K562 (cell line): ENCODE results near the gene NIPA2. TPM values are rescaled to one million over a fixed set of nuclear protein-coding genes. Genes with fewer than 3 reads are reported as not detected.

Experiments used
- ATAC-seq: fragments of 200-7000 bp; cut with Tn5 transposase; 3 replicates; pipeline ENCODE4 v1.9.1; 2020; ENCODE audit warnings: moderate library complexity
- BruUV-seq: library from RNA; stranded (reverse); fragments of 400-500 nt; replicated peaks from 2 replicates; lab custom pipeline; 2021; lab: Mats Ljungman, UMichigan
- CTCF ChIA-PET: fragments of 300-600 bp; formaldehyde crosslinking; extraction: SDS; loops from one replicate; lab custom pipeline; 2021; ENCODE audit warnings: low intra/inter-chr PET ratio; lab: Yijun Ruan, JAX
- POLR2A ChIA-PET: fragments of 300-600, 350-650 bp; sonication (Branson Sonifier 250); formaldehyde crosslinking; extraction: SDS; loops from one replicate; lab custom pipeline; 2021; ENCODE audit warnings: antibody characterized with exemption, inconsistent platforms; lab: Yijun Ruan, JAX
- DNase-seq, 4 experiments: peaks; one replicate each; pipeline versions ENCODE4 v3.0.0 to v3.0.0-alpha.2; 2011 to 2018; ENCODE audit warnings: low spot score in 3 of 4, mixed read lengths in 3 of 4; ENCODE audit errors: extremely low read depth in 1 of 4
- FAIRE-seq: peaks from 2 replicates; lab custom pipeline; 2011; peaks lifted over from hg19 to GRCh38; lab: Jason Lieb, UNC
- H2AFZ ChIP-seq: 2 replicates; pipeline ENCODE4 v1.6.0; 2011; ENCODE audit warnings: low read depth, low read length, control low read depth, inconsistent platforms
- H3K27ac ChIP-seq: fragments of 200-600 bp; 3 replicates; pipeline ENCODE4 v1.8.0; 2011; ENCODE audit warnings: low read depth, mild to moderate bottlenecking, control low read depth, inconsistent platforms, low read length, moderate library complexity, mixed read lengths; ENCODE audit errors: extremely low read depth
- H3K27me3 ChIP-seq, 2 experiments: fragments of 300-600 bp in 1 of 2; 2 replicates in 1 of 2; 3 replicates in 1 of 2; pipeline versions ENCODE4 v1.6.0 to v1.8.0; 2011; ENCODE audit warnings: inconsistent platforms in 2 of 2, low read length in 2 of 2, mild to moderate bottlenecking in 1 of 2, mixed read lengths in 1 of 2, moderate library complexity in 1 of 2; ENCODE audit not compliant: control insufficient read depth in 2 of 2, insufficient read depth in 2 of 2
- H3K36me3 ChIP-seq: fragments of 300-600 bp; 3 replicates; pipeline ENCODE4 v1.8.0; 2011; ENCODE audit warnings: mild to moderate bottlenecking, low read length, inconsistent platforms; ENCODE audit not compliant: control insufficient read depth, insufficient read depth
- H3K4me1 ChIP-seq, 2 experiments: fragments of 200-600 bp in 1 of 2; replicated peaks in 1 of 2; 2 replicates in 1 of 2; 3 replicates in 1 of 2; pipeline versions ENCODE4 v1.5.1 to v1.8.0; 2011; ENCODE audit warnings: inconsistent platforms in 2 of 2, low read length in 2 of 2, mild to moderate bottlenecking in 1 of 2, mixed read lengths in 1 of 2, moderate library complexity in 1 of 2; ENCODE audit not compliant: control insufficient read depth in 2 of 2, insufficient read depth in 2 of 2
- H3K4me2 ChIP-seq: 2 replicates; pipeline ENCODE4 v1.6.1; 2011; ENCODE audit warnings: low read length, control low read depth, inconsistent platforms, mixed read lengths; ENCODE audit not compliant: insufficient read depth
- H3K4me3 ChIP-seq: fragments of 200-600 bp; sonication (generic), shearing (Covaris generic); 2 replicates; pipeline ENCODE4 v1.5.1; 2016; ENCODE audit warnings: control low read depth, inconsistent platforms
- H3K79me2 ChIP-seq: fragments of 200-600 bp; 3 replicates; pipeline ENCODE4 v1.8.0; 2011; ENCODE audit warnings: low read length, inconsistent platforms; ENCODE audit not compliant: control insufficient read depth, insufficient read depth
- H3K9ac ChIP-seq, 2 experiments: 2 replicates each; pipeline versions ENCODE4 v1.6.0 to v1.6.1; 2011; ENCODE audit warnings: low read depth in 2 of 2, low read length in 2 of 2, control low read depth in 1 of 2, inconsistent platforms in 1 of 2, mild to moderate bottlenecking in 1 of 2, mixed read lengths in 1 of 2; ENCODE audit not compliant: insufficient read depth in 1 of 2
- H3K9me1 ChIP-seq: one replicate; pipeline ENCODE4 v1.6.0; 2011; ENCODE audit warnings: inconsistent platforms, mild to moderate bottlenecking, low read length, moderate library complexity; ENCODE audit not compliant: control insufficient read depth, insufficient read depth
- H3K9me3 ChIP-seq: replicated peaks from 2 replicates; pipeline ENCODE4 v1.5.1; 2011; ENCODE audit warnings: low read depth, low read length, inconsistent platforms; ENCODE audit not compliant: control insufficient read depth, insufficient read depth
- H4K20me1 ChIP-seq: replicated peaks from 2 replicates; pipeline ENCODE4 v1.6.1; 2011; ENCODE audit warnings: low read length, inconsistent platforms, mixed read lengths; ENCODE audit not compliant: control insufficient read depth, insufficient read depth
- BCL6 ChIP-seq: fragments of 250-450 bp; sonication (Bioruptor Pico); IDR thresholded peaks from 2 replicates; pipeline ENCODE4 v1.4.0; 2020
- CSDE1 ChIP-seq, 2 experiments: fragments of 450-650 bp; IDR thresholded peaks; 2 replicates each; pipeline ENCODE4 v1.6.1; 2016; ENCODE audit warnings: mild to moderate bottlenecking in 1 of 2
- E2F8 ChIP-seq: fragments of 450-650 bp; IDR thresholded peaks from 2 replicates; pipeline ENCODE4 v1.7.1; 2018; ENCODE audit warnings: mild to moderate bottlenecking, low read depth; ENCODE audit not compliant: partially characterized antibody
- HDAC3 ChIP-seq: fragments of 450-650 bp; IDR thresholded peaks from 2 replicates; pipeline ENCODE4 v1.6.1; 2018; ENCODE audit warnings: borderline replicate concordance, mild to moderate bottlenecking, moderate library complexity; ENCODE audit not compliant: partially characterized antibody
- NFYB ChIP-seq: IDR thresholded peaks from 2 replicates; pipeline ENCODE4 v1.6.1; 2011; ENCODE audit warnings: mild to moderate bottlenecking, moderate library complexity; ENCODE audit not compliant: insufficient read length; ENCODE audit errors: extremely low read depth
- RAD21 ChIP-seq, 2 experiments: fragments of 250-450 bp in 1 of 2; fragments of 450-650 bp in 1 of 2; sonication (Bioruptor Pico) in 1 of 2; formaldehyde crosslinking in 1 of 2; IDR thresholded peaks in 1 of 2; conservative IDR thresholded peaks in 1 of 2; 2 replicates each; pipeline versions ENCODE4 v1.4.0 to v1.8.0; 2020 to 2022; ENCODE audit warnings: mild to moderate bottlenecking in 2 of 2, moderate library complexity in 1 of 2
- RFX7 ChIP-seq: fragments of 250-450 bp; sonication (Bioruptor Pico); IDR thresholded peaks from 2 replicates; pipeline ENCODE4 v1.5.1; 2021; ENCODE audit warnings: mild to moderate bottlenecking
- TAF1 ChIP-seq: IDR thresholded peaks from 2 replicates; pipeline ENCODE4 v1.6.1; 2011; ENCODE audit warnings: mild to moderate bottlenecking, low read length, moderate library complexity; ENCODE audit not compliant: insufficient read depth, control insufficient read depth, severe bottlenecking; ENCODE audit errors: extremely low read depth
- ZBTB40 ChIP-seq, 2 experiments: fragments of 450-650 bp in 1 of 2; sonication (generic) in 1 of 2; formaldehyde crosslinking in 1 of 2; IDR thresholded peaks; 2 replicates each; pipeline versions ENCODE4 v1.7.1 to v1.9.0; 2016 to 2022; ENCODE audit warnings: inconsistent platforms in 1 of 2, mild to moderate bottlenecking in 1 of 2, missing genetic modification reagents in 1 of 2
- ZNF174 ChIP-seq: fragments of 250-450 bp; sonication (Bioruptor Pico); IDR thresholded peaks from 2 replicates; pipeline ENCODE4 v1.4.0; 2020; ENCODE audit warnings: mild to moderate bottlenecking
- WGBS: fragments of 100-300 bp; shearing (Covaris generic); methylation state at CpG from one replicate; pipeline ENCODE4 v1.1.6; 2016; ENCODE audit warnings: low coverage, mixed read lengths; ENCODE audit not compliant: insufficient coverage; ENCODE audit errors: missing lambda C conversion rate; 5-methylcytosine and 5-hydroxymethylcytosine counted together
- in situ Hi-C: fragments of 300-500 bp; cut with MboI; formaldehyde crosslinking; loops from 4 replicates; pipeline ENCODE4 v1.15.0; 2018; ENCODE audit warnings: inconsistent platforms, mixed read lengths
- intact Hi-C: fragments of 100-400 bp; cut with micrococcal nuclease; formaldehyde crosslinking; loops from 2 replicates; pipeline ENCODE4 v1.14.2; 2022
- polyA plus RNA-seq, 8 experiments: library from polyadenylated mRNA; depleted of rRNA in 4 of 8; stranded (reverse) in 5 of 8; unstranded in 3 of 8; fragments of >200 nt; fragmentation: Nextera tagmentation in 2 of 8; fragmentation: Illumina TruSeq in 1 of 8; extraction: Ambion mirVana in 2 of 8; extraction: Trizol in 1 of 8; gene quantifications; 2 replicates each; pipeline versions ENCODE4 v1.2.1 to v1.2.3, GENCODE V29; 2011 to 2014; ENCODE audit warnings: inconsistent platforms in 1 of 8, missing spikeins in 1 of 8
- total RNA-seq, 7 experiments: library from RNA; depleted of rRNA in 6 of 7; stranded (reverse); fragments of >200 nt in 6 of 7; fragmentation: Illumina TruSeq in 2 of 7; extraction: Trizol in 2 of 7; gene quantifications; 2 replicates each; pipeline versions ENCODE4 v1.2.1 to v1.2.3, GENCODE V29; 2011 to 2021; ENCODE audit warnings: low replicate concordance in 1 of 7

Gene NIPA2
- total and polyA plus RNA-seq, 9 of the 15 experiments (the other 6 are each of a cell fraction or from before 2014, with no cell fraction given): 18.7 to 107 (median 87.3) TPM

GRCh38 chr15:22827125-22827524, 11.3 kb upstream of the NIPA2 start:
- no peak overlapping the region for H3K4me2 ChIP-seq
- H3K9me1 ChIP-seq: peaks cover 4% of the 10 kb centered on the region
- no peaks in the 10 kb centered on the region; a peak in 1 of 5 replicates for H3K4me1 ChIP-seq
- no peak for FAIRE-seq
- H3K79me2 ChIP-seq: no peaks in the 10 kb centered on the region
- no peaks in the 10 kb centered on the region for H3K9me3 ChIP-seq
- intact Hi-C loops: no loop called here
- peaks cover 51% of the 10 kb centered on the region; the same call in 2 of the 3 replicates for H3K36me3 ChIP-seq
- H4K20me1 ChIP-seq: no peaks in the 10 kb centered on the region
- WGBS: 88% methylated on average over 1 of the region's 1 CpG
- in situ Hi-C loops: no loop called here
- no peak for ATAC-seq
- ChIA-PET CTCF (no interaction called here), POLR2A (interaction anchor here (3.8 kb wide), 1 partner anchor 10 kb away, joined by 21 read pairs; the partner anchor contains the start of gene NIPA2)
- no peak for DNase-seq
- no peak overlapping the region for H3K4me3 ChIP-seq
- no peak overlapping the region for H3K9ac ChIP-seq
- BruUV-seq: no TSS peak
- H3K27me3 ChIP-seq: no peaks in the 10 kb centered on the region
- H2AFZ ChIP-seq: no peak overlapping the region
- no peak overlapping the region for H3K27ac ChIP-seq
- TF ChIP-seq RFX7 (CRISPR knock-in tag) (no peak), ZBTB40 (IDR thresholded peaks at IDR 0.05) (no peak), ZBTB40 (CRISPR knock-in tag; IDR thresholded peaks at IDR 0.05) (no peak), RAD21 (CRISPR knock-in tag; conservative IDR thresholded peaks at IDR 0.05 in 1 of 2, IDR thresholded peaks at IDR 0.05 in 1 of 2) (no peak), E2F8 (no peak), NFYB (no peak), BCL6 (CRISPR knock-in tag) (no peak), CSDE1 (IDR thresholded peaks at IDR 0.05) (no peak), ZNF174 (CRISPR knock-in tag) (no peak), TAF1 (no peak), HDAC3 (no peak)
